ENCODE results near the gene KRT9.
A peak's percentile ranks its signal among the peaks of the same experiment; 100 is the strongest.

The KRT9 gene

GRCh38 chr17:41536741-41537613, 34.9 kb downstream of the KRT9 start:
- H3K27ac ChIP-seq, result peak overlapping the region; percentile 66
- TF ChIP-seq, protein P1, sequence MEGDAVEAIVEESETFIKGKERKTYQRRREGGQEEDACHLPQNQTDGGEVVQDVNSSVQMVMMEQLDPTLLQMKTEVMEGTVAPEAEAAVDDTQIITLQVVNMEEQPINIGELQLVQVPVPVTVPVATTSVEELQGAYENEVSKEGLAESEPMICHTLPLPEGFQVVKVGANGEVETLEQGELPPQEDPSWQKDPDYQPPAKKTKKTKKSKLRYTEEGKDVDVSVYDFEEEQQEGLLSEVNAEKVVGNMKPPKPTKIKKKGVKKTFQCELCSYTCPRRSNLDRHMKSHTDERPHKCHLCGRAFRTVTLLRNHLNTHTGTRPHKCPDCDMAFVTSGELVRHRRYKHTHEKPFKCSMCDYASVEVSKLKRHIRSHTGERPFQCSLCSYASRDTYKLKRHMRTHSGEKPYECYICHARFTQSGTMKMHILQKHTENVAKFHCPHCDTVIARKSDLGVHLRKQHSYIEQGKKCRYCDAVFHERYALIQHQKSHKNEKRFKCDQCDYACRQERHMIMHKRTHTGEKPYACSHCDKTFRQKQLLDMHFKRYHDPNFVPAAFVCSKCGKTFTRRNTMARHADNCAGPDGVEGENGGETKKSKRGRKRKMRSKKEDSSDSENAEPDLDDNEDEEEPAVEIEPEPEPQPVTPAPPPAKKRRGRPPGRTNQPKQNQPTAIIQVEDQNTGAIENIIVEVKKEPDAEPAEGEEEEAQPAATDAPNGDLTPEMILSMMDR (conservative IDR thresholded peaks at IDR 0.05), result no peak

- peak overlapping the region; percentile 66 for H3K27ac ChIP-seq
- TF ChIP-seq, protein P1 (conservative IDR thresholded peaks at IDR 0.05), result no peak
Observed at GRCh38 chr17:41535764-41536481, 35.9 kb downstream of the KRT9 start.

GRCh38 chr17:41534899-41535546, 36.8 kb downstream of the KRT9 start:
- peak overlapping the region; percentile 66; the same call in 1 of the 2 replicates for H3K27ac ChIP-seq
- TF ChIP-seq, protein P1 (conservative IDR thresholded peaks at IDR 0.05), result no peak

GRCh38 chr17:41533613-41534012, 38.2 kb downstream of the KRT9 start:
- no peak overlapping the region for H3K27ac ChIP-seq
- TF ChIP-seq, protein P1 (conservative IDR thresholded peaks at IDR 0.05), result no peak

- H3K27ac ChIP-seq, result no peak overlapping the region
Observed at GRCh38 chr17:41532947-41533570, 38.8 kb downstream of the KRT9 start.

DNA sequence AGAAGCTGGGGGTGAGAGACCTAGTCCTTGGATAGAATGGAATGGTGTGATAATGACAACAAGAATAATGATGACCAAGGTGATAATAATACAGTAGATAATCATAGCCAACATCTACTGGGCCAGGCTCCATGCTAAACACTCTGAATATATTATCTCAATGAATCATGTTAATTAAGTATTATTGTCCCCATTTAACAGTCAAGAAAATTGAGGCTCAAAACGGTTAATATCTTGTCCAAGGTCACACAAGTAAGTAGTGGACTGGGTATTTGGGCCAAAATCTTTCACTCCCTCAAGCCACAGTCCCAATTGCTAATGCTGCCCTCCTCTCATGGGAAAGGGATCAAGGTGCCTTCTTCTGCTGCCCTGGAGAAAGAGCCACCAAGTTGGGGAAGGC, 39.9 kb downstream of the KRT9 start:
- TF ChIP-seq, protein P1 (conservative IDR thresholded peaks at IDR 0.05), result no peak
- no peak overlapping the region for H3K27ac ChIP-seq

More at GRCh38 chr17:41532947-41533570, 38.8 kb downstream of the KRT9 start:
- TF ChIP-seq, protein P1 (conservative IDR thresholded peaks at IDR 0.05), result no peak
